Fibroblast of skin of left quadriceps (primary cell): Measurements from ENCODE around the gene MYOG.
A peak's percentile ranks its signal among the peaks of the same experiment; 100 is the strongest.

Experiments
- DNase-seq, 2 experiments: peaks; one replicate each; pipeline ENCODE4 v3.0.0-alpha.2; 2013; ENCODE audit warnings: low read depth in 2 of 2

The MYOG gene

DNA sequence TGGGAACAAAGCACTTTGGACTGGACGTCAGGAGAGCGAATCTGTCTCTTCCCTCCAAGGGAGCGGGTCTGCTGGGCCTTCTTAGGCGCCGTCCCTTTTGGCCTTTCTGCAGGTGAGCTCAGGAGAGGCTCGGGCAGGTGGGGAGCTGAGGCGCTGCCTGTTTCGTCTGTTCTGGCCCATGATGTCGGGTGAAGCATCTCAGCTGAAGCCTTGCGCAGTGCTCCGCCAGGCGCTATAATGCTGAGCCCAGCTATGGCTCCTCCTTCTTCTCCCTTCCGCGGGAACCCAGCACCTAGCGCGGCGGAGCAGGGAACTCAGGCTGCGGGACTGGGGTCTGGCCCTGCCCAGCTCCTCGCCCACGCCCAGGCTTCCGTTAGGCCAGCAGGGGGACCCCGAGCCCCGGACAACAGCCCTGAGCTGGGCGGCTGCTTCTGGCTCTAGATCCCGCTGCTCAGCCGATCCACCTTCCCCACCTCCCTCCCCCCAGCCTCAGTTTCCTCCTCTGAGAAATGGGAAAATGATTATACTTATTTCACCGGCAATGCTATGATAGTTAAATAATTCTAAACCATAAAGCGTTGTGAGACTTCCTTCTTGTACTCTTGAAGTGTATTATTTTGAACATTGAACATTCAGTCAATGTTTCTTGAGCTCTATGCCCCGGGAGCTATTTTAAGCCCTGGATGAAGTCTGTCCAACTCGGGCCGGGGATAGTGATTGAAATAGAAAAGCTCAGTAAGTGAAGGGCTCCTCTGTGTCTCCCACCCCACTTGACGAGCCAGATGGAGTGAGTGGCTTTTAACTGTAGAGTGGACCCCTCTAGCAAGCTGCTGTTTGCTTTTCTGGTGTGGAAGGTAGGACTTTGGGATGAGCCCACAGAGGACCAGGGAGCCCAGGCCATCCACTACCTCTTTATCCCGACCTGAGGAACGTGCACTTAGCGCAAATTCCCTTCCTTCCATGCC lies 32.1 kb upstream of the MYOG start:
- DNase-seq: peak; percentile 18 to 25

- no peak for DNase-seq
Observed at GRCh38 chr1:203116091-203116820, 30.4 kb upstream of the MYOG start.

GRCh38 chr1:203114202-203114601 lies 28.4 kb upstream of the MYOG start:
- DNase-seq: no peak

GRCh38 chr1:203113308-203113707 lies 27.5 kb upstream of the MYOG start:
- DNase-seq: no peak

GRCh38 chr1:203112475-203112874 lies 26.7 kb upstream of the MYOG start:
- no peak for DNase-seq

GRCh38 chr1:203104789-203105390 lies 19.1 kb upstream of the MYOG start:
- DNase-seq: no peak

DNA sequence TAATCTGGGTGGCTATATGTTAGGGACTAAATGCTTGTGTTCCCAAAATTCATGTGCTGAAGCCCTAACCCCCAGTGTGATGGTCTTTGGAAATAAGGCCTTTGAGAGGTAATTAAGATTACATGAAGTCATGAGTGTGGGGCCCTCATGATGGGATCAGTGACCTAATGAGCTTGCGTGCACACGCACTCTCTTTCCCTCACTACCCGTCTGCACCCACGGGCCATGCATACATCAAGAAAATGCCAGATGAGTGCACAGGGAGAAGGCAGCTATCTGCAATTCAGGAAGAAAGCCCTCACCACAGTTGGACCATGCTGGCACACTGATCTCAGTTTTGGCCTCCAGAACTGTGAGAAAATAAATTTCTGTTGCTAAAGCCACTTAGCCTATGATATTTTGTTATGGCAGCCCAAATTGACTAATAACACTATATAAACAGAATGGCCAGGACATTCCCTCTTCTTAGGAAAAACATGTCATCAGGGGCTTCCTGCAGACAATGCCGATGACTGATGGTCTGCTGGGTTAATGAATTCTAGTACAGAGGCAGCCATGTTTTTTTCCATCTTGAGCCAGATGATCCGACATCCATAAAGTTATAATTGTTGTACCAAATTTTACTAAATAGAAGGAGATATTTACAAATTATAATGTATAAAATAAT lies 18.1 kb upstream of the MYOG start:
- no peak for DNase-seq

GRCh38 chr1:203103216-203103615 lies 17.4 kb upstream of the MYOG start:
- DNase-seq: no peak

DNA sequence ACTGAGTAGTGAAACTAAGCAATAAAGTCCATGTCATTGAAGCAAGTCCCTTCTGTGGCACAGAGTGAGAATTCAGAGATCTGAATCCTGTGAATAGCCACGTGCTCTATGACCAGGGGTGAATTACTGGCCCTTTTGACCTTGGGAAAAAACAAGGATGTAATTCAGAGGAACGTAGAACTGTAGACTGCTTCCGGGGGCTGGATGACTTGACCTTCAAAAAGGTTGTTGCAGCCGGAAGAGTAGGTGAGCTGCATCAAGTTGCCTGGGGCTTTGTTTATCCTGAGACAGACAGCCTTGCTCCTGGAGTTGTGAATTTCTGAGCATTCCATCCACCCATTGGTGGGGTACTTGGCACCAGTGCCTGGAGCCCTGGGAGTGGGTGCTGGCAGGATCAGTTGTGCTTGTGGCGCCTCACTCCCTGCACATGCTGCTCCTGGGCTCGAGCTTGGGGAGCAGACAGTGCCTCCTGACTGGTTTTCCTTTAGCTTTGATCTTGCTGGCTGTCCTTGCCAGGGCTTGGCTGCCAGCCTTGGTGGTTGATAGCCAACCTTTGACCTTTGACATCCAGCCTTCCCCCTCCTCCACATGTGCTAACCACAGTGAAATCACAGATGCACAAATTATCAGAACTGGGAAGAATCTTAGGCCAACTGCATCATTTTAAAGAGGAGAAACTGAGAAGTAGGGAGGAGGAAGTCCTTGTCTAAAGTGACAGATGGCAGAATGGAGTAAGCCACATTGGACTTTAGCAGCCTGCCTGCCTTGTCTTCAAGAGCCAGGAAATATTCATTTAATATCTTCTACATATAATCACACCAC lies 16.2 kb upstream of the MYOG start:
- no peak for DNase-seq

GRCh38 chr1:203100516-203100869 lies 14.7 kb upstream of the MYOG start:
- DNase-seq: no peak

- no peak for DNase-seq
Observed at GRCh38 chr1:203099805-203100515, 14.1 kb upstream of the MYOG start.

- no peak for DNase-seq
Observed at GRCh38 chr1:203098914-203099520, 13.2 kb upstream of the MYOG start.

- no peak for DNase-seq
Observed at GRCh38 chr1:203098445-203098844, 12.6 kb upstream of the MYOG start.

GRCh38 chr1:203097001-203097400 lies 11.2 kb upstream of the MYOG start:
- no peak for DNase-seq

DNA sequence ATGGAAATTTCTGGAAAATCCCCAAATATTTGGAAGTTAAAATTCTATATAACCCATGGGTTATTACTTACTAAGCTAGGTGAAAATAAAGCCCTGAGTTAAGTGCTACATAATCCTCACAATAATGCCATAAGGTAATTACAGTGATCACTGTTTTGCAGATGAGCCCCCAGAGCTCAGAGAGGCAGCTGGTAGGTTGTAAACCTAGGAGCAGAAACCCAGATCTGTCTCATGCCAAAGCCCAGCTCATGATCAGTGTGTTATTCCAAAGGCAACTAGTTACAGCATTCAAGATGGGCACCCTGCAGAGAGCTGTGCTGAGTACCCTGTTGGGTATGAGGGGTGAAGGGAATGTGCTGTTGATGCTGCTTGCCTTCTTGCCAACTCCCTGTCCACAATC lies 10.8 kb upstream of the MYOG start:
- DNase-seq: no peak

GRCh38 chr1:203095061-203095690 lies 9.4 kb upstream of the MYOG start:
- no peak for DNase-seq

DNA sequence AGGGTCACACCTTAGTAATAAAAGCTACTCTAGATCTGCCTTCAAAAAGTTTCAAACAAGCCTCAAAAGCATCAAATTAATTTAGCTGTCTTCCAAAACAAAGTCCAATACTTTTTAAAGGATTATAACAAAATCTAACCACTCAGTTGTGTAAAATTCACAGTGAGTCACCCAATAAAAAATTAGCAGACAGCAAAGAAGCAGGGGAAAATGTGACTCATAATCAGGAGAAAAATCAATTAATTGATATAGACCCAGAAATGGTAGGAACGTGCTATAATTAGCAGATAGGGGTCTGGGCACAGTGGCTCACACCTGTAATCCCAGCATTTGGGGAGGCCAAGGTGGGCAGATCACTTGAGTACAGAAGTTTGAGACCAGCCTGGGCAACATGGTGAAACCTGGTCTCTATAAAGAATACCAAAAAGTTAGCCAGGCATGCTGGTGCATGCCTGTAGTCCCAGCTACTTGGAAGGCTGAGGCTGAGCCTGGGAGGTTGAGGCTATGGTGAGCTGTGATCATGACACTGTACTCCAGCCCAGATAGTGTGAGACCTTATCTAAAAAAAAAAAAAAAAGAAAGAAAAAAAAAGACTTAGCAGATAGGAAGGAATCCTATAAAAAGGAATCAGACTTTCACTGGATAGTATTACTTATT lies 8.1 kb upstream of the MYOG start:
- no peak for DNase-seq

DNA sequence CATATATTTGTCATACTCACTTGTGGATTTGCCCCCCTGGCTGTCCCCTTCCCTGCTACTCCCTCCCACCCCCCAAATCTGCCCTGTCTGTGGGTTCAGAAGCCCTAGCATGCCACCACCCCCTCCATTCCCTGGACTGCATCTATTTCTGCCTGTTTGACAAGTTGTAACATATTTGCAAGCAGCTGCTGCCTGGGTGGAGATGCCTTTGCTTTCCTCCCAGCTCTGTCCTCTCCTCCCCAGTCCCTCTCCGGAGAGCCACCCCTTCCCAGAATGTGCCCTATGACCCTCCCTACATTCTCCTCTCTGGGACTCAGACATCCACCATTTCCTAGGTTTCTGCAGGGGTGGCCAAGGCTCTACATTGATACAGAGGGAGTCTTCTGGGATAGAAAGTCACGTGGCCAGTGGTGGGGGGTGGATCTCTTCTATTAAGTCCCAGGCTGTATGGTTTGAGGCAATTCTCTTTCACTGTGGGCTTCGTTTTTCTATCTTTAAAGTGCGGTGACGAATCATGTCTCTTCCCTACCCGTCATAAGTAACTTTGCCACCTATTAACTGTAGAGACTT lies 6.0 kb upstream of the MYOG start:
- no peak for DNase-seq

DNA sequence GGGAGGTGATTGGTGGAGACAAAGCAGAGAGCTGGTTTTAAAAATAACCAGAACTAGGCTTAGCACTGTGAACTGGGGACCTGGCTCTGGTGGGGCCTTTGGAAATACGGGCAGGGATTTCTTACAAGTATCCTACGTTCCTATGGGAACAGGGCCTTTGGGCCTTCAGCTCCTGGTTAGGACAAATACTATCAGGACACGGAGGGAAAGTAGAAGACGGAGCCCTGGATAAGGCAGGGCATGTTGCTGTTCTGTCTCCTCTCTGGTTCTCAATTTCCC lies 5.3 kb upstream of the MYOG start:
- no peak for DNase-seq
